DND-41 (cell line): ENCODE results near the gene FRMPD1.

Experiments
- ATAC-seq: fragments of 200-7000 bp; cut with Tn5 transposase; 3 replicates; pipeline ENCODE4 v1.9.1; 2021; ENCODE audit warnings: low read depth; ENCODE audit not compliant: insufficient read depth
- DNase-seq: peaks from one replicate; pipeline ENCODE4 v3.0.0-alpha.2; 2020
- H2AFZ ChIP-seq: 2 replicates; pipeline ENCODE4 v1.6.0; 2012; ENCODE audit warnings: low read depth, low read length
- H3K27ac ChIP-seq: 2 replicates; pipeline ENCODE4 v1.5.1; 2012; ENCODE audit warnings: low read length, inconsistent platforms
- H3K27me3 ChIP-seq: fragments of 200-600 bp; sonication (generic); 2 replicates; pipeline ENCODE4 v1.6.0; 2012; ENCODE audit warnings: low read length, mild to moderate bottlenecking, inconsistent platforms; ENCODE audit not compliant: insufficient read depth, poor library complexity
- H3K36me3 ChIP-seq: 2 replicates; pipeline ENCODE4 v1.5.1; 2012; ENCODE audit warnings: low read length, inconsistent platforms; ENCODE audit not compliant: insufficient read depth
- H3K4me1 ChIP-seq: 2 replicates; pipeline ENCODE4 v1.5.1; 2012; ENCODE audit warnings: mild to moderate bottlenecking, low read length; ENCODE audit not compliant: insufficient read depth
- H3K4me2 ChIP-seq: 2 replicates; pipeline ENCODE4 v1.6.0; 2012; ENCODE audit warnings: mild to moderate bottlenecking, moderate library complexity, low read length, inconsistent platforms; ENCODE audit not compliant: insufficient read depth
- H3K4me3 ChIP-seq, 2 experiments: fragments of 200-600 bp in 1 of 2; shearing (Covaris generic) in 1 of 2; 2 replicates each; pipeline ENCODE4 v1.5.1; 2012 to 2016; ENCODE audit warnings: inconsistent platforms in 2 of 2, low read length in 2 of 2, mild to moderate bottlenecking in 2 of 2, low read depth in 1 of 2, moderate library complexity in 1 of 2
- H3K79me2 ChIP-seq: 2 replicates; pipeline ENCODE4 v1.6.0; 2012; ENCODE audit warnings: low read length, inconsistent platforms; ENCODE audit not compliant: insufficient read depth
- H3K9ac ChIP-seq: 2 replicates; pipeline ENCODE4 v1.6.0; 2012; ENCODE audit warnings: low read depth, mild to moderate bottlenecking, inconsistent platforms, low read length, moderate library complexity
- H3K9me3 ChIP-seq: 2 replicates; pipeline ENCODE4 v1.5.1; 2012; ENCODE audit warnings: low read length, moderate library complexity, mild to moderate bottlenecking, inconsistent platforms; ENCODE audit not compliant: insufficient read depth, severe bottlenecking
- H4K20me1 ChIP-seq: 2 replicates; pipeline ENCODE4 v1.6.0; 2012; ENCODE audit warnings: low read length; ENCODE audit not compliant: insufficient read depth
- EZH2 ChIP-seq: IDR thresholded peaks from 3 replicates; pipeline ENCODE4 v1.6.1; 2012; ENCODE audit warnings: borderline replicate concordance, low read depth, mild to moderate bottlenecking, moderate library complexity, low read length, inconsistent platforms; ENCODE audit not compliant: severe bottlenecking
- TF ChIP-seq, protein P1 (sequence below): IDR thresholded peaks from 2 replicates; pipeline ENCODE4 v1.5.1; 2012; ENCODE audit warnings: borderline replicate concordance, low read length, moderate library complexity, mild to moderate bottlenecking; ENCODE audit not compliant: poor library complexity, severe bottlenecking; ENCODE audit errors: extremely low read depth

Gene FRMPD1

DNA sequence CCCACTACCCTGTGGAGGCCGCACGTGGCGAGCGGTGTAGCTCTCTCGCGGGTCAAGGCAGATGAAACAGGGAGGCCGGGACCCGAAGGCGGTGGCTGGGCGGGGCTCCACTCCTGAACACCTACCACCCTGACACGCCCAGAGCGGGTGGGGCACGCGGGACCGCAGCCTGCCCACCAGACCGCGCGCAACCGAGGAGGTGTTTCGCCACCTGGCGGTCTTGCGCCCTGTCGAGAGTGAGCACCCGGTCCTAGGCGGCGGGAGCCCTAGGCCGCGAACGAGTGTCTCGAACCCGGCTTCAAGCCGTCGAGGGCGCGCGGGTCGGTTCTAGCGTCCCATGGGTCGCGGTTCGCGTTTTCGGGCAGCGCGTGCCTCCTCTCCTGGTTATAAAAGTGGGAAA is 136.3 kb downstream of the FRMPD1 start:
- ATAC-seq (no peak), DNase-seq (no peak)
- Histone ChIP-seq H3K4me1 (peaks cover 32% of the 10 kb centered on the region), H3K27me3 (no peaks in the 10 kb centered on the region), H3K9ac (no peak overlapping the region), H3K79me2 (peaks cover 41% of the 10 kb centered on the region), H3K27ac (no peak overlapping the region), H2AFZ (no peak overlapping the region), H3K9me3 (no peaks in the 10 kb centered on the region), H4K20me1 (peaks cover 3% of the 10 kb centered on the region; the same call in 1 of the 2 replicates), H3K36me3 (peaks cover 24% of the 10 kb centered on the region), H3K4me2 (no peak overlapping the region), H3K4me3 (no peak overlapping the region)
- no peak for TF ChIP-seq EZH2
- TF ChIP-seq, protein P1, sequence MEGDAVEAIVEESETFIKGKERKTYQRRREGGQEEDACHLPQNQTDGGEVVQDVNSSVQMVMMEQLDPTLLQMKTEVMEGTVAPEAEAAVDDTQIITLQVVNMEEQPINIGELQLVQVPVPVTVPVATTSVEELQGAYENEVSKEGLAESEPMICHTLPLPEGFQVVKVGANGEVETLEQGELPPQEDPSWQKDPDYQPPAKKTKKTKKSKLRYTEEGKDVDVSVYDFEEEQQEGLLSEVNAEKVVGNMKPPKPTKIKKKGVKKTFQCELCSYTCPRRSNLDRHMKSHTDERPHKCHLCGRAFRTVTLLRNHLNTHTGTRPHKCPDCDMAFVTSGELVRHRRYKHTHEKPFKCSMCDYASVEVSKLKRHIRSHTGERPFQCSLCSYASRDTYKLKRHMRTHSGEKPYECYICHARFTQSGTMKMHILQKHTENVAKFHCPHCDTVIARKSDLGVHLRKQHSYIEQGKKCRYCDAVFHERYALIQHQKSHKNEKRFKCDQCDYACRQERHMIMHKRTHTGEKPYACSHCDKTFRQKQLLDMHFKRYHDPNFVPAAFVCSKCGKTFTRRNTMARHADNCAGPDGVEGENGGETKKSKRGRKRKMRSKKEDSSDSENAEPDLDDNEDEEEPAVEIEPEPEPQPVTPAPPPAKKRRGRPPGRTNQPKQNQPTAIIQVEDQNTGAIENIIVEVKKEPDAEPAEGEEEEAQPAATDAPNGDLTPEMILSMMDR, result no peak

DNA sequence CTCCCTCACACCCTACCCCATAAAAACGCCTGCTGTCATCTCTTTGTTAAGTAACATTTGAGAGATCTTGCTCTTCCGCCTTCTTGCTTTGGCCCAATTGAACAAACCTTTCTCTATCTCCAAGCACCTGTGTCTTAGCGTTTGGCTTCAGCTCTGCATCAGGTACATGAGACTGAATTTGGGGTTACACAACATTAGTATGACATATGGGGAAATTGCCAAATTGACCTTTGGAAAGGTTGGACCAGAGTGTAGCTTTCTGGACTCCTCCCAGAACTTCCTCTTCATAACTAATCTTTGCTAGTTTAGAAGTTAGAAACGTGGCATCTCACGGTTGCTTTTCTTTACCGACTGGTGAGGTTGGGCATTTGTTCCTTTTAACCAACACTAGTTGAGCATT is 137.6 kb downstream of the FRMPD1 start:
- Histone ChIP-seq H2AFZ (no peak overlapping the region), H3K4me3 (no peak overlapping the region), H3K27ac (no peak overlapping the region), H3K4me1 (peaks cover 19% of the 10 kb centered on the region), H3K79me2 (peaks cover 28% of the 10 kb centered on the region), H3K36me3 (peaks cover 11% of the 10 kb centered on the region), H3K9me3 (no peaks in the 10 kb centered on the region), H3K27me3 (no peaks in the 10 kb centered on the region), H3K4me2 (no peak overlapping the region), H3K9ac (no peak overlapping the region), H4K20me1 (peaks cover 2% of the 10 kb centered on the region; the same call in 1 of the 2 replicates)
- no peak for TF ChIP-seq EZH2
- TF ChIP-seq, protein P1, result no peak
- no peak for DNase-seq
- no peak for ATAC-seq

DNA sequence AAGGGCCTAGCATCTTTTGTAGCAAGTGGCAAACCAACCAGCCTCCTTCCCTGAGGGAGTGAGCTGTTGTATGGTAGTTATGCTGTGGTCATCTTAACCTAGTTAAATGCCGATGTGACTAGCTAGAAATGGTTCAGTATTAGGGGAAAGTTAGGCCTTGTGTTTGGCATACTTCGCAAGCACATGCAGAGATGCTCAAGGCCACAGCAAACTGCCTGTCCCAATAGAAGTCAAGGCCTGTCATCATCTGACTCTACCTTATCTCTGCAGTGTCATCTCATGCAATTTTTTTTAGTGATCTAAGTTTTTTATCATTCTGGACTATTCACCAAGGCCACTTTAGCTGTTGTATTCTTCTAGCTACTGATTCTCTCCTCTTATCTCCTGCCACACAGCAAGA is 139.3 kb downstream of the FRMPD1 start:
- H3K4me3 ChIP-seq, result no peak overlapping the region
- H3K79me2 ChIP-seq, result peaks cover 10% of the 10 kb centered on the region
- no peaks in the 10 kb centered on the region for H4K20me1 ChIP-seq
- H3K9me3 ChIP-seq, result no peaks in the 10 kb centered on the region
- no peaks in the 10 kb centered on the region; the same call in 1 of the 2 replicates for H3K36me3 ChIP-seq
- peaks cover 9% of the 10 kb centered on the region for H3K4me1 ChIP-seq
- no peak for DNase-seq
- no peak overlapping the region for H2AFZ ChIP-seq
- TF ChIP-seq, protein P1, result no peak
- TF ChIP-seq EZH2, result no peak
- H3K27me3 ChIP-seq, result no peaks in the 10 kb centered on the region
- H3K27ac ChIP-seq, result no peak overlapping the region
- H3K9ac ChIP-seq, result no peak overlapping the region
- no peak for ATAC-seq
- no peak overlapping the region for H3K4me2 ChIP-seq

DNA sequence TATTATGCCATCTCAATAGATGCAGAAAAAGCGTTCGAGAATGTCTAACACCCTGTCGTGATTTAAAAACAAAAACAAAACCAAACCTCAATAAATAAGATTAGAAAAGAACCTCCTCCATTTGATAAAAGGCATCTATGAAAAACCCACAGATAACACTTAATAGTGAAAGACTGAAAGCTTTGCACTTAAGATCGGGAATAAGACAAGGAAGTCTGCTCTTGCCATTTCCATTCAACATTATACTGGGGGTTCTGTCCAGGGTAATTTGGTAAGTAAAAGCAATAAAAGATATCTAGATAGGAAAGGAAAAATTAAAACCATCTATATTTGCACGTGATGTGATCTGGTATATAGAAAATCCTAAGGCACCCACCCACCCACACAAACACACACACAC is 141.4 kb downstream of the FRMPD1 start:
- Histone ChIP-seq H3K36me3 (no peaks in the 10 kb centered on the region), H3K9me3 (no peaks in the 10 kb centered on the region), H2AFZ (no peak overlapping the region), H3K27me3 (no peaks in the 10 kb centered on the region), H3K4me3 (no peak overlapping the region), H3K9ac (no peak overlapping the region), H3K4me2 (no peak overlapping the region), H3K4me1 (no peaks in the 10 kb centered on the region), H4K20me1 (no peaks in the 10 kb centered on the region), H3K79me2 (no peaks in the 10 kb centered on the region), H3K27ac (no peak overlapping the region)
- DNase-seq, result no peak
- TF ChIP-seq, protein P1, result no peak
- no peak for TF ChIP-seq EZH2
- no peak for ATAC-seq
